Thyroid gland (tissue), 4 donors: ENCODE data around the gene ITPR3. TPM values are rescaled to one million over a fixed set of nuclear protein-coding genes. Genes with fewer than 3 reads are reported as not detected.

ENCODE experiments used
- DNase-seq, 2 donors: peaks; one replicate each; pipeline ENCODE4 v3.0.0-alpha.2; 2019
- H3K27ac ChIP-seq, 3 donors: fragments of 200-600 bp; sonication (generic); 1 replicate in 2 of 3; 2 replicates in 1 of 3; pipeline ENCODE4 v1.5.1; 2016 to 2019; ENCODE audit warnings: mild to moderate bottlenecking in 1 of 3, moderate library complexity in 1 of 3
- H3K27me3 ChIP-seq: fragments of 200-600 bp; sonication (generic); one replicate; pipeline ENCODE4 v1.5.1; 2019
- H3K36me3 ChIP-seq, 2 donors: fragments of 200-600 bp; sonication (generic); one replicate each; pipeline ENCODE4 v1.5.1; 2016 to 2019
- H3K4me1 ChIP-seq, 2 donors: fragments of 200-600 bp; sonication (generic); one replicate each; pipeline ENCODE4 v1.5.1; 2017 to 2019
- H3K4me3 ChIP-seq, 3 donors: fragments of 200-600 bp; sonication (generic); replicated peaks in 1 of 3; 1 replicate in 2 of 3; 2 replicates in 1 of 3; pipeline ENCODE4 v1.5.1; 2016; ENCODE audit warnings: mild to moderate bottlenecking in 1 of 3
- H3K9me3 ChIP-seq: fragments of 200-600 bp; sonication (generic); one replicate; pipeline ENCODE4 v1.5.1; 2017
- POLR2A ChIP-seq, 2 donors: fragments of 450-650 bp; IDR thresholded peaks; one replicate each; pipeline ENCODE4 v1.6.1; 2017; ENCODE audit warnings: antibody characterized with exemption in 2 of 2, mild to moderate bottlenecking in 2 of 2, moderate library complexity in 1 of 2
- WGBS, 2 donors: methylation state at CpG; one replicate each; pipeline ENCODE4 v1.1.5; 2017; 5-methylcytosine and 5-hydroxymethylcytosine counted together
- intact Hi-C: fragments of 100-400 bp; cut with DNase I; formaldehyde crosslinking; loops from one replicate; pipeline ENCODE4 v1.15.1; 2023
- total RNA-seq, 4 donors: library from RNA; depleted of rRNA; stranded (reverse); fragments of >200 nt; gene quantifications; one replicate each; pipeline ENCODE4 v1.2.3, GENCODE V29; 2016
- TF ChIP-seq, protein P1 (sequence below), 6 experiments: fragments of 200-600 bp in 3 of 6; fragments of 450-650 bp in 3 of 6; sonication (generic) in 3 of 6; IDR thresholded peaks; one replicate each; pipeline ENCODE4 v1.5.1; 2016 to 2019; ENCODE audit warnings: antibody characterized with exemption in 6 of 6, mild to moderate bottlenecking in 2 of 6, inconsistent platforms in 1 of 6, moderate library complexity in 1 of 6

Gene ITPR3
- total RNA-seq, 4 donors from 2014 or later: 77.8 to 145 (median 105) TPM

DNA sequence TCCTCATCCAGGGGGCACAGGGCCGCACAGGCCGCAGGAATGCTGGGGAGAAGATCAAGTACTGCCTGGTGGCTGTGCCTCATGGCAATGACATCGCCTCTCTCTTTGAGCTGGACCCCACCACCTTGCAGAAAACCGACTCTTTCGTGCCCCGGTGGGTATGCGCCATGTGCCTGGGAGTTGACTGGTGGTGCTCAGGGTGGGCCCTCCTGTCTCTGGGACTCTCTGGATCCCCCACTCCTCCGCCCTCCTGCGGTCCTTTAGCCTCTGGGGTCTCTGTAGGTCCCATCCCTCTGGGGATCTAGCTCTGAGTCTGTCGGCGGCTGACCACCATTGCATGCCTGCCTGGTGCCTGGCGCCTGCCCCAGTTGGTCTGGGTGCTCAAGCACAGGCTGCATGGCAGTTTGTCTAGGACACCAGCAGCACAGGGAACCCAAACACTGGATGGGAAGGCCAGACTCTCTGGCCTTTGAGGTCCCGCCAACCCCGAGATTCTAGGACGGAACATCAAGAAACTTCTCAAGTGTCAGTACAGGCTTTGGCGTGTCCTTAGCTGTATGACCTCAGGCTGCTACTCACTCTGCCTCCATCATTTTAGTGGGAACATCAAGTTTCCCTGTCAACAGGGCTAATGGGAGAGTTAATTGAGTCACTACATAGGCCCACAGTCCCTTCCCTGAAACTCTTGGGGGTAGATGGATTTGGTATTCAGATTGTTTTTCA, 42.8 kb downstream of the ITPR3 start:
- H3K9me3 ChIP-seq: no peaks in the 10 kb centered on the region
- H3K36me3 ChIP-seq: peaks cover 57 to 59% of the 10 kb centered on the region in 2 donors
- no peak overlapping the region for H3K4me3 ChIP-seq
- DNase-seq: no peak
- WGBS, 2 donors: 95% methylated on average over 15 to 16 of the region's 16 CpGs
- no peak overlapping the region for H3K27ac ChIP-seq
- intact Hi-C loops: no loop called here
- H3K27me3 ChIP-seq: no peaks in the 10 kb centered on the region
- no peaks in the 10 kb centered on the region for H3K4me1 ChIP-seq
- TF ChIP-seq, protein P1, sequence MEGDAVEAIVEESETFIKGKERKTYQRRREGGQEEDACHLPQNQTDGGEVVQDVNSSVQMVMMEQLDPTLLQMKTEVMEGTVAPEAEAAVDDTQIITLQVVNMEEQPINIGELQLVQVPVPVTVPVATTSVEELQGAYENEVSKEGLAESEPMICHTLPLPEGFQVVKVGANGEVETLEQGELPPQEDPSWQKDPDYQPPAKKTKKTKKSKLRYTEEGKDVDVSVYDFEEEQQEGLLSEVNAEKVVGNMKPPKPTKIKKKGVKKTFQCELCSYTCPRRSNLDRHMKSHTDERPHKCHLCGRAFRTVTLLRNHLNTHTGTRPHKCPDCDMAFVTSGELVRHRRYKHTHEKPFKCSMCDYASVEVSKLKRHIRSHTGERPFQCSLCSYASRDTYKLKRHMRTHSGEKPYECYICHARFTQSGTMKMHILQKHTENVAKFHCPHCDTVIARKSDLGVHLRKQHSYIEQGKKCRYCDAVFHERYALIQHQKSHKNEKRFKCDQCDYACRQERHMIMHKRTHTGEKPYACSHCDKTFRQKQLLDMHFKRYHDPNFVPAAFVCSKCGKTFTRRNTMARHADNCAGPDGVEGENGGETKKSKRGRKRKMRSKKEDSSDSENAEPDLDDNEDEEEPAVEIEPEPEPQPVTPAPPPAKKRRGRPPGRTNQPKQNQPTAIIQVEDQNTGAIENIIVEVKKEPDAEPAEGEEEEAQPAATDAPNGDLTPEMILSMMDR (IDR thresholded peaks at IDR 0.05): no peak
- no peak for TF ChIP-seq POLR2A (IDR thresholded peaks at IDR 0.05)

DNA sequence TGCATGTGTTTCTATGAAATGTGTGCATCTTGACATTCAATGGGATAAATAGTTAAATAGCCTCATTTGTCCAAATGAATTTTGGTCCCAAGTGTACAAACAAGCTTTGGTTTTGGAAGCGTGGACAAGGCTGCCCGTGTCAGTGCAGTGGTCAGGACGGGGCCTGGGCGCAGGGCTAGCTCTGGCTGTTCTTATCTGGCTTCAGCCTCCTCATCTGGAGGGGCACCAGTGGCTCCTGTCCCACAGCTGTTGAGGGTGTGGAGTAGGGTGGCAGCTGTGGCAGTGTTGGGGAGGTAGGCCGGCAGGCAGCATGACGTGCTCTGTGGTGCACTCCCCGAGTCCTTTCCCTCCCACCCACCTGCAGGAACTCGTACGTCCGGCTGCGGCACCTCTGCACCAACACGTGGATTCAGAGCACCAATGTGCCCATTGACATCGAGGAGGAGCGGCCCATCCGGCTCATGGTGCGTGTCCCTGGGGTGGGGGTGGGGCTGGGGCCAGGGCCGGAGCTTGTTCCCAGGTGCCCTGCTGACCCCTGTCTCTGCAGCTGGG, 43.5 kb downstream of the ITPR3 start:
- no peak overlapping the region for H3K4me3 ChIP-seq
- TF ChIP-seq, protein P1 (IDR thresholded peaks at IDR 0.05): no peak
- TF ChIP-seq POLR2A (IDR thresholded peaks at IDR 0.05): no peak
- no peaks in the 10 kb centered on the region for H3K9me3 ChIP-seq
- no peaks in the 10 kb centered on the region for H3K27me3 ChIP-seq
- WGBS, 2 donors: 91 to 97% methylated on average over 6 to 16 of the region's 17 CpGs
- no peak overlapping the region for H3K27ac ChIP-seq
- intact Hi-C loops: no loop called here
- peaks cover 57 to 59% of the 10 kb centered on the region in 2 donors for H3K36me3 ChIP-seq
- no peaks in the 10 kb centered on the region for H3K4me1 ChIP-seq
- no peak for DNase-seq

DNA sequence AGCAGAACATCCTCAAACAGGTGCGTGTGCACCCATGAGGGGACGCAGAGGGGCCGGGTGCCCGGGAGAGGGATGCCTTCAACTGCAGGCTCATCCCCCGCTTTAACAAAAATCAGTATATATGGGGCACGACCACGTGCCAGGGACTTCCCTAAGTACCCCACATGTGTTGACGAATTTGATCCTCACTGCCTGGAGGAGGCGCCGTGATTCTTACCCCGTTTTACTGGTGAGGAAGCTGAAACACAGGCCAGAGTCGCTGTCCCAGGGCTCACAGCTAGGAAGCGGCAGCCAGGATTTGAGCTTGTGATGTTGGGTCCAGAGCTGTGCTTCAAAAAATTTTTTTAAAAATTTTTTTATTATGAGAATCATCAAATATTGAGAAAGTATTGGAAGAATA, 44.8 kb downstream of the ITPR3 start:
- Histone ChIP-seq H3K4me1 (no peaks in the 10 kb centered on the region), H3K4me3 (no peak overlapping the region), H3K27me3 (no peaks in the 10 kb centered on the region), H3K36me3 (peaks cover 69 to 73% of the 10 kb centered on the region in 2 donors), H3K9me3 (no peaks in the 10 kb centered on the region), H3K27ac (no peak overlapping the region)
- TF ChIP-seq POLR2A (IDR thresholded peaks at IDR 0.05): no peak
- TF ChIP-seq, protein P1 (IDR thresholded peaks at IDR 0.05): no peak
- WGBS, 2 donors: 80 to 91% methylated on average over 10 to 13 of the region's 13 CpGs
- DNase-seq: no peak
- intact Hi-C loops: no loop called here

DNA sequence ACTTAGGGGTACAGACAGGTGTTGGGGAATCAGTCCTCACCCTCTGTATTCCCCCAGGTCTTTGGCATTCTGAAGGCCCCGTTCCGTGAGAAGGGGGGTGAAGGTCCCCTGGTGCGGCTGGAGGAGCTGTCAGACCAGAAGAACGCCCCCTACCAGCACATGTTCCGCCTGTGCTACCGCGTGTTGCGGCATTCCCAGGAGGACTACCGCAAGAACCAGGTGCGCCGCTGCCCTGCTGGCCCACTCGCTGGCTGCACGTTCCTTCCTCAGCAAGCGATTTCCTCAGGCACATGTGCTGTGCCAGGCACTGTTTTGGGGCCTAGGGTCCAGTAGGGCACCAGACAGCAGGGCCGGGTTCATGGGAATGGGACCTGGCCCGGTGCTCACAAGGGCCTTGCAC, 46.0 kb downstream of the ITPR3 start:
- TF ChIP-seq POLR2A (IDR thresholded peaks at IDR 0.05): no peak
- TF ChIP-seq, protein P1 (IDR thresholded peaks at IDR 0.05): no peak
- H3K27ac ChIP-seq: no peak overlapping the region
- H3K27me3 ChIP-seq: no peaks in the 10 kb centered on the region
- H3K4me1 ChIP-seq: no peaks in the 10 kb centered on the region
- 96 to 97% methylated on average over 16 of the region's 16 CpGs for WGBS, 2 donors
- intact Hi-C loops: no loop called here
- no peak for DNase-seq
- no peaks in the 10 kb centered on the region for H3K9me3 ChIP-seq
- peaks cover 76 to 82% of the 10 kb centered on the region in 2 donors for H3K36me3 ChIP-seq
- no peak overlapping the region for H3K4me3 ChIP-seq

DNA sequence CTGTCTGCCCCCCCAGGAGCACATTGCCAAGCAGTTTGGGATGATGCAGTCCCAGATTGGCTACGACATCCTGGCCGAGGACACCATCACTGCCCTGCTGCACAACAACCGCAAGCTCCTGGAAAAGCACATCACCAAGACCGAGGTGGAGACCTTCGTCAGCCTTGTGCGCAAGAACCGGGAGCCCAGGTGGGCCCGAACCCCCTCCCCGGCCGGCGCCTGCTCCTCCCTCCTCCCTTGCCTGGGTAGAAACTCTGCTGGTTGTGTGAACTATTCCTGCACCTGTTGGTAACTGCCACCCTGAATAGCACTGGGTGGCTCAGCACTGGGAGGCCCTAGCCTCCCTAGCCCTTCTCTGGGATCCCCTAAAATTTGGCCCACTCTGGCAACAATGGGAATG, 46.7 kb downstream of the ITPR3 start:
- Histone ChIP-seq H3K9me3 (no peaks in the 10 kb centered on the region), H3K4me1 (no peaks in the 10 kb centered on the region), H3K36me3 (peaks cover 80 to 84% of the 10 kb centered on the region in 2 donors), H3K4me3 (no peak overlapping the region), H3K27me3 (no peaks in the 10 kb centered on the region), H3K27ac (no peak overlapping the region)
- intact Hi-C loops: no loop called here
- 80 to 98% methylated on average over 1 to 9 of the region's 11 CpGs for WGBS, 2 donors
- DNase-seq: no peak
- TF ChIP-seq POLR2A (IDR thresholded peaks at IDR 0.05): no peak
- TF ChIP-seq, protein P1 (IDR thresholded peaks at IDR 0.05): no peak
